Measurements from ENCODE around the gene DALRD3.

The DALRD3 gene

DNA sequence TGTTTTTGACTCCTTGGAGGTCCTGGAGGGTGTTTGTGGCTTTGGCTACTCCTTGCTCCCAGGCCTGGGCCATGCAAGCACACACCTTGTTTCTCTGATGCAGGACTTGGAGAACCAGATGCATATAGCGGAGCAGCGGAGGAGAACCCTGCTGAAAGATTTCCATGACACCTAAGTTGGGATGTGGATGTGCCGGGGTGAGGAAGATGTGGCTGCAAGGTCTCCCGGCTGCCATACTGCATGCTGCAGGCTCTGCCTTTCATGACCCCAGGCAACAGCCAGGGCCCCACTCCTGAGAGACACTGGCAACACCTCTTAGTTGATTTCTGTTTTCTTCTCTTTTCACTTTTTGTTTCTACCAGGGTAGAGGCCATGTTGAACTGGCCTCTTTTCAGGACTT lies 35.3 kb downstream of the DALRD3 start:
- TF ChIP-seq ZFX (IDR thresholded peaks at IDR 0.05) = no peak
- TF ChIP-seq, protein P1, sequence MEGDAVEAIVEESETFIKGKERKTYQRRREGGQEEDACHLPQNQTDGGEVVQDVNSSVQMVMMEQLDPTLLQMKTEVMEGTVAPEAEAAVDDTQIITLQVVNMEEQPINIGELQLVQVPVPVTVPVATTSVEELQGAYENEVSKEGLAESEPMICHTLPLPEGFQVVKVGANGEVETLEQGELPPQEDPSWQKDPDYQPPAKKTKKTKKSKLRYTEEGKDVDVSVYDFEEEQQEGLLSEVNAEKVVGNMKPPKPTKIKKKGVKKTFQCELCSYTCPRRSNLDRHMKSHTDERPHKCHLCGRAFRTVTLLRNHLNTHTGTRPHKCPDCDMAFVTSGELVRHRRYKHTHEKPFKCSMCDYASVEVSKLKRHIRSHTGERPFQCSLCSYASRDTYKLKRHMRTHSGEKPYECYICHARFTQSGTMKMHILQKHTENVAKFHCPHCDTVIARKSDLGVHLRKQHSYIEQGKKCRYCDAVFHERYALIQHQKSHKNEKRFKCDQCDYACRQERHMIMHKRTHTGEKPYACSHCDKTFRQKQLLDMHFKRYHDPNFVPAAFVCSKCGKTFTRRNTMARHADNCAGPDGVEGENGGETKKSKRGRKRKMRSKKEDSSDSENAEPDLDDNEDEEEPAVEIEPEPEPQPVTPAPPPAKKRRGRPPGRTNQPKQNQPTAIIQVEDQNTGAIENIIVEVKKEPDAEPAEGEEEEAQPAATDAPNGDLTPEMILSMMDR (conservative IDR thresholded peaks at IDR 0.05) = no peak
- H3K27ac ChIP-seq = no peak overlapping the region

DNA sequence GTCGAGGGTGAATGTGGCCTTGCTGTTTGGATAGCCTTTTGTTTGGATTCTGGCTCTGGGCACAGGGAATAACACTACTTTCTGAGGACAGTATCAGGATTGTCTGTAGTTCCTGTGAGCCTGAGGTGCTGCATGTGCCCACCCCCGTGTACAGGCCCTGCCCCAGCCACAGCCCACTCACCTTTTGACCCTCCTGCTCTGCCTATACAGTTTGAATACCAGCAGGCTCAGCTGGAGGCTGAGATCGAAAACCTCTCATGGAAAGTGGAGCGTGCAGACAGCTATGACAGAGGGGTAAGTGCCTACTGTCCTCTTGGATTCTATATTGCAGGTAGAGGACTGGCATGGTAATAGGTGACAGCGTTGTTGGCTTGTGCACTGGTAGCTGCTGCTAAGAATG lies 35.7 kb downstream of the DALRD3 start:
- TF ChIP-seq ZFX (IDR thresholded peaks at IDR 0.05) = no peak
- TF ChIP-seq, protein P1 (conservative IDR thresholded peaks at IDR 0.05) = no peak
- H3K27ac ChIP-seq = no peak overlapping the region

DNA sequence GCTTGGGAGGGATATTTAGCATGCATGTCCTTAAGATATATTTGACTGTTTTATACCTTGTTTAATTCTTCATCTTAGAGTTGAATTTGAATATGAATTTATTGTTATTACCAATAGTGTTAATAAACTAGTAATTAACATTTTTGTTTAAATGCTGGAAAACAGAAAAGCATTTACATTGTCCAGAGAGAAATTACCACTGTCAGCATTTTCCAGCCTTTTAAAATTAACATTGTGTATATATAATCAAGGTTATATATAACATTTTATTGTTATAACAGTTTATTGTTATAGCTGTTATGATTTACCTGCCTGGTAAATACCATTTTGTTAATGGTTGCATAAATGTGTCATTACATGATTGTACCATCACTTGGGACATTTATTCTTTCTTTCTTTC lies 36.4 kb downstream of the DALRD3 start:
- H3K27ac ChIP-seq = no peak overlapping the region

DNA sequence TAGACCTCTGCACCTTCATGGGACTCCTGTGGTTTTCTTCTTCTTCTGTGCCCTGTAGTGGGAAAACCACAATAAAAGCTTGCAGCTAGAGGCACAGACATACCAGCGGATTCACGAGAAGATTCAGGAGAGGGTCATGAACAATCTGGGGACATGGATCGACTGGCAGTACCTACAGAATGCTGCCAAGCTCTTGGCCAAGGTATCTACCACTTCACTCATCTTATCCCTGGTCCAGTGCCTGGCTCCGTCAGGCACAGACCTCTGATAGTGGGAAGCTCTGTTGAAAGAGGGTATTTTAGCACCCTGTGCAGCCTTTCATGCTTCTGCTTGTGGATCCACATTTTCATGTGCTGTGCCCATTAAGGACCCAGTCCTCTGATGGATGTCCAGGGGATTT lies 38.1 kb downstream of the DALRD3 start:
- H3K27ac ChIP-seq = no peak overlapping the region
- TF ChIP-seq, protein P1 (conservative IDR thresholded peaks at IDR 0.05) = no peak
- no peak for TF ChIP-seq ZFX (IDR thresholded peaks at IDR 0.05)

More for the DNA sequence above, 36.4 kb downstream of the DALRD3 start:
- TF ChIP-seq, protein P1 (conservative IDR thresholded peaks at IDR 0.05) = no peak
- no peak for TF ChIP-seq ZFX (IDR thresholded peaks at IDR 0.05)

DNA sequence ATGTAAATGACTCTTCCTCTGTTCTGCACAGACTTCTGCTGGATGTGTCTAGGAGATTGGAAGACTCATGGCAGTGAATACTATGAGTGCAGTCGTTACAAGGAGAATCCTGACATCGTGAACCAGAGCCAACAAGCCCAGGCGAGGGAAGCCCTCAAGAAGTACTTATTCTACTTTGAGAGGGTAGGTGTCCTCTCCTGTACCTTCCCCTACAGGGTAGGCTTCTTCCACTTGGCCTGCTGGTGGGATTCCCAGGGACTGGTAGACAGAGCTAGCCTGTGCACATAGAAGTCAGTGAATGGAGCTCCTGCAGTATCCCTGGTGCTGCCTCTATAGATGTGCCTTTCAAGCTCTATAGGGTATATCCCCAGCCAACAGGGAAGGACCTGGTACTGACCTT lies 38.9 kb downstream of the DALRD3 start:
- TF ChIP-seq, protein P1 (conservative IDR thresholded peaks at IDR 0.05) = no peak
- no peak for TF ChIP-seq ZFX (IDR thresholded peaks at IDR 0.05)
- H3K27ac ChIP-seq = no peak overlapping the region

DNA sequence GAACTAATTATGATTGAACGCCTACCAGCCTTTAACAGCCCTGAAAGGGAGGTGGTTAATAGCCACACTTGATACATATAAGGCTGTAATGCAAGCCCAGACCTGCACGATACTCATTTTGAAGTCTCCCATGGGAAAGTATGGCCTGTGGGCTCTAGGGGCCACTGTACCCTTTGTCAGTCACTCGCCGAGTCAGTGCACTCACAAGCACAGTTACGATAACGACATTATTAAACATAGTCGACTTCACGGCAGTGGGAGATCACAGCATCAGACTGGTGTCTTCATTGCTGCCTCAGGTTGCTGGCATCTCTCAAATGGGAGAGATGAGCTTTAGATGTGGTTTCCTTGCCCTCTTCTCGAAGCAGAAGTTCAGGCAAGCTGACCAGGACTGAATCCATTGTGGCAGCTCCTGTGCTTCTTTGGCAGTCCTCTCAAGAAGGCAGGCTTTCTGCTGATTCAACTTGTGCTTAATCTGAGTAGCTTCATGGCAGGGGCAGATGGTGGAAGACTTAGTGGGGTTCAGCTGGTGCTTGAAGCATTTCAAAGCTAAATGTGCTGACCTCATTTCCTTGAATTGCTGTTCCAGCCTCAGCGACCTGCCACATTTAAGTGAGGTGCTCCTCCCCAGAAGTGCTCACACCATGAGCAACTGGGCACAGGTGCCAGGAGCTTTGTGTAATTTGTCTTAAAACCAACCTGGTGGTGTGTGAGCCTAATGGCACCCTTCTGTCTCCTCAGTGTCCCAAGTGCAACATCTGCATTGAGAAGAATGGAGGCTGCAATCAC lies 44.1 kb downstream of the DALRD3 start:
- TF ChIP-seq, protein P1 (conservative IDR thresholded peaks at IDR 0.05) = no peak
- TF ChIP-seq ZFX (IDR thresholded peaks at IDR 0.05) = no peak
- H3K27ac ChIP-seq = no peak overlapping the region

DNA sequence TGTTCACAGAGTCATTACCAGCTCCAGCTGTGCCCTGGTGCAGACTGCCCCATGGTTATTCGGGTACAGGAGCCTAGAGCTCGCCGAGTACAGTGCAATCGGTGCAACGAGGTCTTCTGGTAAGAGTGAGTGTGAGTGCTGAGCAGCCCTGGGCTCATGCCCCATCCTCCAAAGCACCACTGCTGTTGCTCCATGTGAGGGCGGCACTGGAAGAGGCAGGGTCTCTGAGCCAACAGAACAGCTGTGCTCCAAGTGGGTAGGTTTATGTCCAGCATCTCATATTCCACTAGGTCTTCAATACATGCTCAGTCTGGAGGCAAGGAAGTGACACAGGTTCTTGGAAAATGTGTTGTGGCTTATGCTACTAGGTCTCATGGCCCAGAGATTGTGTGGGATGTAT lies 47.8 kb downstream of the DALRD3 start:
- no peak for TF ChIP-seq ZFX (IDR thresholded peaks at IDR 0.05)
- TF ChIP-seq, protein P1 (conservative IDR thresholded peaks at IDR 0.05) = no peak

More for the DNA sequence above, 47.8 kb downstream of the DALRD3 start:
- H3K27ac ChIP-seq = no peak overlapping the region
